GOT3 (cell line): ENCODE results near the gene SPCS2.
"Not testable (repeated sequence)": the region's sequence is repeated elsewhere in the genome, so short reads cannot be mapped to it uniquely, and the experiment has no call there.

Experiments
- DNase-seq: peaks from one replicate; lab custom pipeline; 2025; ENCODE audit warnings: mixed read lengths; lab: John Stamatoyannopoulos, UW

The SPCS2 gene

GRCh38 chr11:75001686-75002085 lies 52.6 kb downstream of the SPCS2 start:
- no peak for DNase-seq

- no peak for DNase-seq
Observed at GRCh38 chr11:75002516-75002915, 53.5 kb downstream of the SPCS2 start.

GRCh38 chr11:75004215-75004614 lies 55.1 kb downstream of the SPCS2 start:
- no peak for DNase-seq

- no peak for DNase-seq
Observed at GRCh38 chr11:75011357-75011756, 62.3 kb downstream of the SPCS2 start.

GRCh38 chr11:75011872-75012271 lies 62.8 kb downstream of the SPCS2 start:
- DNase-seq: no peak

GRCh38 chr11:75013051-75013450 lies 64.0 kb downstream of the SPCS2 start:
- DNase-seq: no peak

- no peak for DNase-seq
Observed at GRCh38 chr11:75014129-75014528, 65.1 kb downstream of the SPCS2 start.

GRCh38 chr11:75019200-75019599 lies 70.1 kb downstream of the SPCS2 start:
- DNase-seq: not testable (repeated sequence)

- not testable (repeated sequence) for DNase-seq
Observed at GRCh38 chr11:75020328-75020727, 71.3 kb downstream of the SPCS2 start.

GRCh38 chr11:75022296-75022695 lies 73.2 kb downstream of the SPCS2 start:
- DNase-seq: no peak

- DNase-seq: no peak
Observed at GRCh38 chr11:75022759-75023396, 73.8 kb downstream of the SPCS2 start.

GRCh38 chr11:75023446-75024067 lies 74.5 kb downstream of the SPCS2 start:
- no peak for DNase-seq

- DNase-seq: no peak
Observed at GRCh38 chr11:75024068-75024449, 75.0 kb downstream of the SPCS2 start.

GRCh38 chr11:75024764-75025211 lies 75.7 kb downstream of the SPCS2 start:
- no peak for DNase-seq

GRCh38 chr11:75025561-75025960 lies 76.5 kb downstream of the SPCS2 start:
- DNase-seq: no peak

GRCh38 chr11:75028321-75028720 lies 79.3 kb downstream of the SPCS2 start:
- DNase-seq: no peak
